ENCODE results near the gene PPP4R1.

GRCh38 chr18:9642799-9643462 lies 28.6 kb upstream of the PPP4R1 start:
- TF ChIP-seq CTCF (IDR thresholded peaks at IDR 0.05 in 2 of 3, conservative IDR thresholded peaks at IDR 0.05 in 1 of 3; ENCODE audit: borderline replicate concordance in 1 of 3, insufficient read depth in 1 of 3, low read depth in 2 of 3, low read length in 2 of 3) (no peak), EZH2phosphoT487 (IDR thresholded peaks at IDR 0.05; ENCODE audit: borderline replicate concordance) (no peak), REST (IDR thresholded peaks at IDR 0.05; ENCODE audit: low read depth) (no peak), RAD21 (IDR thresholded peaks at IDR 0.05; ENCODE audit: low read depth) (no peak), MAX (IDR thresholded peaks at IDR 0.05) (no peak), POLR2A (IDR thresholded peaks at IDR 0.05; ENCODE audit: borderline replicate concordance, extremely low read depth, insufficient read depth, insufficient read length) (no peak), SP1 (IDR thresholded peaks at IDR 0.05; ENCODE audit: low read depth) (no peak)

All from HCT116 (cell line).